Gastrocnemius medialis (tissue), 4 donors: Measurements from ENCODE around the gene TTC39A. TPM values are rescaled to one million over a fixed set of nuclear protein-coding genes. Genes with fewer than 3 reads are reported as not detected.

Experiments
- ATAC-seq, 2 donors: fragments of 150-250 bp; one replicate each; pipeline ENCODE4 v1.9.1; 2016
- DNase-seq, 2 donors: peaks; one replicate each; pipeline ENCODE4 v3.0.0-alpha.2; 2019
- H3K27ac ChIP-seq, 4 donors: fragments of 200-600 bp; sonication (generic); 1 replicate in 1 of 4; 2 replicates in 3 of 4; pipeline ENCODE4 v1.5.1; 2016 to 2018; ENCODE audit warnings: mild to moderate bottlenecking in 2 of 4, moderate library complexity in 1 of 4
- H3K27me3 ChIP-seq, 3 donors: fragments of 200-600 bp; sonication (generic) in 2 of 3; 1 replicate in 1 of 3; 2 replicates in 2 of 3; pipeline versions ENCODE4 v1.5.1 to v1.6.0; 2016 to 2019; ENCODE audit warnings: mild to moderate bottlenecking in 1 of 3, moderate library complexity in 1 of 3
- H3K36me3 ChIP-seq, 2 donors: fragments of 200-600 bp; sonication (generic) in 1 of 2; one replicate each; pipeline ENCODE4 v1.5.1; 2017 to 2018
- H3K4me1 ChIP-seq, 2 donors: fragments of 200-600 bp; sonication (generic) in 1 of 2; one replicate each; pipeline ENCODE4 v1.5.1; 2016 to 2017; ENCODE audit warnings: mild to moderate bottlenecking in 2 of 2
- H3K4me3 ChIP-seq, 4 donors: fragments of 200-600 bp; sonication (generic) in 3 of 4; 1 replicate in 1 of 4; 2 replicates in 3 of 4; pipeline ENCODE4 v1.5.1; 2016 to 2019; ENCODE audit warnings: mild to moderate bottlenecking in 2 of 4
- H3K9me3 ChIP-seq, 3 donors: fragments of 200-600 bp; sonication (generic) in 2 of 3; 1 replicate in 1 of 3; 2 replicates in 2 of 3; pipeline ENCODE4 v1.5.1; 2016 to 2019
- CTCF ChIP-seq, 5 experiments: fragments of 450-650 bp in 3 of 5; fragments of 200-600 bp in 2 of 5; sonication (generic) in 2 of 5; IDR thresholded peaks in 4 of 5; conservative IDR thresholded peaks in 1 of 5; 1 replicate in 4 of 5; 2 replicates in 1 of 5; pipeline ENCODE4 v1.5.1; 2016 to 2019; ENCODE audit warnings: antibody characterized with exemption in 5 of 5, mild to moderate bottlenecking in 3 of 5, moderate library complexity in 3 of 5
- POLR2A ChIP-seq, 2 donors: fragments of 450-650 bp; IDR thresholded peaks; one replicate each; pipeline ENCODE4 v1.6.1; 2017; ENCODE audit warnings: antibody characterized with exemption in 2 of 2, mild to moderate bottlenecking in 2 of 2, moderate library complexity in 2 of 2
- in situ Hi-C, 4 donors: fragments of 200-750 bp; cut with MboI; loops; one replicate each; pipeline versions ENCODE4 v1.15.0 to v1.8.0; 2017; ENCODE audit warnings: low sequenced_read_pairs in 4 of 4
- intact Hi-C: fragments of 100-400 bp; cut with DNase I; formaldehyde crosslinking; loops from one replicate; pipeline ENCODE4 v1.15.1; 2023; ENCODE audit warnings: low total_unique reads
- total RNA-seq, 4 donors: library from RNA; depleted of rRNA; stranded (reverse); fragments of >200 nt; gene quantifications; one replicate each; pipeline versions ENCODE4 v1.1.0 to v1.2.3, GENCODE V29; 2016

TTC39A gene
- total RNA-seq, 4 donors from 2014 or later, result 4.1 to 13.1 (median 8.2) TPM

GRCh38 chr1:51270751-51271150 is 59.6 kb downstream of the TTC39A start:
- intact Hi-C loops (no loop called here), in situ Hi-C loops (no loop called here)
- H3K27me3 ChIP-seq, result no peaks in the 10 kb centered on the region
- no peak overlapping the region for H3K4me3 ChIP-seq
- no peak for ATAC-seq
- no peaks in the 10 kb centered on the region for H3K9me3 ChIP-seq
- DNase-seq, result no peak
- no peak for TF ChIP-seq CTCF (IDR thresholded peaks at IDR 0.05 in 4 of 5, conservative IDR thresholded peaks at IDR 0.05 in 1 of 5)
- no peak for TF ChIP-seq POLR2A (IDR thresholded peaks at IDR 0.05)
- H3K27ac ChIP-seq, result no peak overlapping the region
- H3K4me1 ChIP-seq, result peaks cover 18 to 22% of the 10 kb centered on the region in 2 donors
- peaks cover 0 to 31% of the 10 kb centered on the region in 2 donors for H3K36me3 ChIP-seq

DNA sequence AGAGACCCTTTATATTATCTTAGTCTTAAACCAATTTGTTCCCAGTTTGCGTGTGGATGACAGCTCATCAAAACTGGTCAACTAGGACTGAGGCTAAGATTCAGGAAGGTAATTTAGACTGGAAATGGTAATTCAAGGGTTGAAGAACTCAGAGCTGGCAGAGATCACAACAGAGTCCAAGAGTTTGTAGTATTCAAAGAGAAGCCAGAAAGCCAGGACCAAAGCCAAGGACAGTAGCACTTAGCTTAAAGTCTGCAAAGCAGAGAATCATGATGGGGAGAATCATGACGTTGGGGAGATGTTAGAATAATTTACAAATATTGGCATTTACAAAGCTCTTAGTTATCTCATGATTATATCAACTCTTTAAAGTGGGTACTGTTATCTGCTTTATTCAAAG is 61.7 kb downstream of the TTC39A start:
- H3K4me3 ChIP-seq, result no peak overlapping the region
- peaks cover 34 to 40% of the 10 kb centered on the region in 2 donors for H3K4me1 ChIP-seq
- intact Hi-C loops, result no loop called here
- H3K27me3 ChIP-seq, result no peaks in the 10 kb centered on the region
- no peak for TF ChIP-seq CTCF (IDR thresholded peaks at IDR 0.05 in 4 of 5, conservative IDR thresholded peaks at IDR 0.05 in 1 of 5)
- TF ChIP-seq POLR2A (IDR thresholded peaks at IDR 0.05), result no peak
- H3K27ac ChIP-seq, result peak overlapping the region in 2 of 4 donors; percentile 1 to 8
- in situ Hi-C loops, result no loop called here
- ATAC-seq (no peak), DNase-seq (no peak)
- no peaks in the 10 kb centered on the region for H3K9me3 ChIP-seq
- H3K36me3 ChIP-seq, result peaks cover 0 to 30% of the 10 kb centered on the region in 2 donors

DNA sequence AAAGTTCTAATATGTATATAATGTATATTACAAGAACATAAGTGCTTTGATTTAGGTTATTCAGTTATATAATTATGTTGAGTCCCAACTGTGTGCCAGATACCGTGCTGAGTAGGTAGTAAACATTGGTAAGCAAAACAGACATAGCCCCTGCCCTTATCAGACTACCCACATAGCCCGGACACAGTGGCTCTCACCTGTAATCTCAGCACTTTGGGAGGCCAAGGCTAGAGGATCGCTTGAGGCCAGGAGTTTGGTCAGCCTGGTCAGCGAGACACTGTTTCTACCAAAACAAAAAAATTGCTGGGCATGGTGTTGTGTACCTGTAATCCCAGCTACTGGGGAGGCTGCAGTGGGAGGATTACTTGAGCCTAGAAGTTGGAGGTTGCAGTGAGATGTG is 63.6 kb downstream of the TTC39A start:
- no peaks in the 10 kb centered on the region for H3K27me3 ChIP-seq
- ATAC-seq (no peak), DNase-seq (no peak)
- H3K4me1 ChIP-seq, result peaks cover 49 to 53% of the 10 kb centered on the region in 2 donors
- intact Hi-C loops (no loop called here), in situ Hi-C loops (no loop called here)
- no peaks in the 10 kb centered on the region for H3K9me3 ChIP-seq
- no peak for TF ChIP-seq CTCF (IDR thresholded peaks at IDR 0.05 in 4 of 5, conservative IDR thresholded peaks at IDR 0.05 in 1 of 5)
- TF ChIP-seq POLR2A (IDR thresholded peaks at IDR 0.05), result no peak
- H3K4me3 ChIP-seq, result no peak overlapping the region
- no peak overlapping the region for H3K27ac ChIP-seq
- peaks cover 0 to 19% of the 10 kb centered on the region in 2 donors for H3K36me3 ChIP-seq

GRCh38 chr1:51266181-51266580 is 64.2 kb downstream of the TTC39A start:
- Histone ChIP-seq H3K27ac (no peak overlapping the region), H3K9me3 (no peaks in the 10 kb centered on the region), H3K4me3 (no peak overlapping the region), H3K27me3 (no peaks in the 10 kb centered on the region), H3K36me3 (peaks cover 0 to 13% of the 10 kb centered on the region in 2 donors), H3K4me1 (peaks cover 55 to 59% of the 10 kb centered on the region in 2 donors)
- TF ChIP-seq CTCF (IDR thresholded peaks at IDR 0.05 in 4 of 5, conservative IDR thresholded peaks at IDR 0.05 in 1 of 5) (no peak), POLR2A (IDR thresholded peaks at IDR 0.05) (no peak)
- DNase-seq (no peak), ATAC-seq (no peak)
- intact Hi-C loops, result no loop called here
- in situ Hi-C loops, result no loop called here

GRCh38 chr1:51265618-51266017 is 64.7 kb downstream of the TTC39A start:
- no peak for DNase-seq
- no peak for ATAC-seq
- in situ Hi-C loops, result no loop called here
- TF ChIP-seq POLR2A (IDR thresholded peaks at IDR 0.05) (no peak), CTCF (IDR thresholded peaks at IDR 0.05 in 4 of 5, conservative IDR thresholded peaks at IDR 0.05 in 1 of 5) (no peak)
- peak overlapping the region in 1 of 4 donors; percentile 13 for H3K27ac ChIP-seq
- H3K4me1 ChIP-seq, result peaks cover 61 to 62% of the 10 kb centered on the region in 2 donors
- H3K27me3 ChIP-seq, result no peaks in the 10 kb centered on the region
- H3K36me3 ChIP-seq, result peaks cover 0 to 8% of the 10 kb centered on the region in 2 donors
- H3K9me3 ChIP-seq, result no peaks in the 10 kb centered on the region
- H3K4me3 ChIP-seq, result no peak overlapping the region
- intact Hi-C loops, result no loop called here
